GM21526 (cell line): ENCODE measurements around the gene CASK.
A peak's percentile ranks its signal among the peaks of the same experiment; 100 is the strongest.

Experiments
- ATAC-seq: cut with Tn5 transposase; IDR thresholded peaks from one replicate; pipeline ENCODE4 v1.9.1; 2021; ENCODE audit warnings: moderate library complexity; ENCODE audit not compliant: unreplicated experiment, low FRiP score

CASK gene

GRCh38 chrX:41857670-41858069 lies 65.7 kb downstream of the CASK start:
- ATAC-seq: no peak

- ATAC-seq: no peak
Observed at GRCh38 chrX:41846714-41847113, 76.6 kb downstream of the CASK start.

GRCh38 chrX:41837270-41837944 lies 85.9 kb downstream of the CASK start:
- no peak for ATAC-seq

- ATAC-seq: no peak
Observed at GRCh38 chrX:41828826-41829225, 94.5 kb downstream of the CASK start.

GRCh38 chrX:41827886-41828285 lies 95.5 kb downstream of the CASK start:
- no peak for ATAC-seq

- no peak for ATAC-seq
Observed at GRCh38 chrX:41825796-41826195, 97.6 kb downstream of the CASK start.

GRCh38 chrX:41824551-41824950 lies 98.8 kb downstream of the CASK start:
- no peak for ATAC-seq

GRCh38 chrX:41823402-41823801 lies 100.0 kb downstream of the CASK start:
- ATAC-seq: no peak

- ATAC-seq: no peak
Observed at GRCh38 chrX:41822892-41823291, 100.5 kb downstream of the CASK start.

GRCh38 chrX:41808047-41808446 lies 115.3 kb downstream of the CASK start:
- ATAC-seq: no peak

GRCh38 chrX:41802958-41803357 lies 120.4 kb downstream of the CASK start:
- no peak for ATAC-seq

- no peak for ATAC-seq
Observed at GRCh38 chrX:41799661-41800060, 123.7 kb downstream of the CASK start.

- ATAC-seq: no peak
Observed at GRCh38 chrX:41796577-41796976, 126.8 kb downstream of the CASK start.

- no peak for ATAC-seq
Observed at GRCh38 chrX:41796046-41796445, 127.3 kb downstream of the CASK start.

- no peak for ATAC-seq
Observed at GRCh38 chrX:41789374-41789773, 134.0 kb downstream of the CASK start.

- no peak for ATAC-seq
Observed at GRCh38 chrX:41785685-41786084, 137.7 kb downstream of the CASK start.

GRCh38 chrX:41781500-41781899 lies 141.9 kb downstream of the CASK start:
- peak; percentile 75 for ATAC-seq

GRCh38 chrX:41779941-41780340 lies 143.4 kb downstream of the CASK start:
- no peak for ATAC-seq

GRCh38 chrX:41779030-41779564 lies 144.3 kb downstream of the CASK start:
- ATAC-seq: no peak

- ATAC-seq: no peak
Observed at GRCh38 chrX:41761702-41762101, 161.7 kb downstream of the CASK start.

- no peak for ATAC-seq
Observed at GRCh38 chrX:41761169-41761568, 162.2 kb downstream of the CASK start.

- no peak for ATAC-seq
Observed at GRCh38 chrX:41759817-41760216, 163.5 kb downstream of the CASK start.

- no peak for ATAC-seq
Observed at GRCh38 chrX:41758401-41758800, 165.0 kb downstream of the CASK start.
